CD4-positive, CD25-positive, alpha-beta regulatory T cell (primary cell): ENCODE results near the gene CLMP. TPM values are rescaled to one million over a fixed set of nuclear protein-coding genes. Genes with fewer than 3 reads are reported as not detected.

Experiments
- ATAC-seq, 2 donors: fragments of 150-1000 bp; cut with Tn5 transposase; one replicate each; pipeline ENCODE4 v1.10.0; 2021; ENCODE audit warnings: low read depth in 2 of 2, moderate number of reproducible peaks in 2 of 2, moderate library complexity in 1 of 2
- DNase-seq, 3 donors: peaks; one replicate each; pipeline versions ENCODE4 v3.0.0 to v3.0.0-alpha.2; 2012 to 2022; ENCODE audit warnings: mixed read lengths in 1 of 3
- H3K27ac ChIP-seq: one replicate; pipeline ENCODE4 v1.7.0; 2013; ENCODE audit warnings: mild to moderate bottlenecking, low read length; ENCODE audit not compliant: insufficient read depth, poor library complexity, severe bottlenecking
- H3K27me3 ChIP-seq: one replicate; pipeline ENCODE4 v1.7.0; 2013; ENCODE audit warnings: low read length; ENCODE audit not compliant: control insufficient read depth, insufficient read depth
- H3K36me3 ChIP-seq: one replicate; pipeline ENCODE4 v1.7.0; 2013; ENCODE audit warnings: mild to moderate bottlenecking, low read length, moderate library complexity; ENCODE audit not compliant: control insufficient read depth, insufficient read depth
- H3K4me1 ChIP-seq: 2 replicates; pipeline ENCODE4 v1.7.0; 2013; ENCODE audit warnings: mild to moderate bottlenecking, low read length; ENCODE audit not compliant: insufficient read depth, control insufficient read depth, poor library complexity, severe bottlenecking
- H3K4me3 ChIP-seq: one replicate; pipeline ENCODE4 v1.7.0; 2013; ENCODE audit warnings: low read depth, mild to moderate bottlenecking, low read length, moderate library complexity
- H3K9me3 ChIP-seq, 2 experiments: 1 replicate in 1 of 2; 2 replicates in 1 of 2; pipeline ENCODE4 v1.7.0; 2013; ENCODE audit warnings: low read length in 2 of 2, mild to moderate bottlenecking in 1 of 2, moderate library complexity in 1 of 2; ENCODE audit not compliant: control insufficient read depth in 2 of 2
- H3K27ac Mint-ChIP-seq, 3 donors: one replicate each; pipeline ENCODE4 v1.8.0; 2020 to 2022; ENCODE audit warnings: mild to moderate bottlenecking in 3 of 3, mixed read lengths in 3 of 3, moderate library complexity in 2 of 3
- H3K27me3 Mint-ChIP-seq: one replicate; pipeline ENCODE4 v1.8.0; 2022; ENCODE audit warnings: mild to moderate bottlenecking, mixed read lengths
- H3K36me3 Mint-ChIP-seq: one replicate; pipeline ENCODE4 v1.8.0; 2020; ENCODE audit warnings: mixed read lengths
- H3K4me1 Mint-ChIP-seq, 4 donors: one replicate each; pipeline ENCODE4 v1.8.0; 2020 to 2022; ENCODE audit warnings: mixed read lengths in 4 of 4, mild to moderate bottlenecking in 1 of 4
- H3K4me3 Mint-ChIP-seq, 4 donors: one replicate each; pipeline ENCODE4 v1.8.0; 2020 to 2022; ENCODE audit warnings: mild to moderate bottlenecking in 4 of 4, mixed read lengths in 4 of 4, moderate library complexity in 3 of 4
- H3K9me3 Mint-ChIP-seq, 7 donors: one replicate each; pipeline ENCODE4 v1.8.0; 2020 to 2022; ENCODE audit warnings: mixed read lengths in 7 of 7, mild to moderate bottlenecking in 3 of 7, moderate library complexity in 2 of 7
- polyA plus RNA-seq, 4 donors: library from polyadenylated mRNA; unstranded; fragments of 300-500 nt; fragmentation: Illumina TruSeq; gene quantifications; one replicate each; pipeline ENCODE4 v1.2.3, GENCODE V29; 2021
- total RNA-seq: library from RNA; stranded (reverse); gene quantifications from one replicate; pipeline ENCODE4 v1.2.3, GENCODE V29; 2022

CLMP gene
- total and polyA plus RNA-seq, 5 donors from 2014 or later, result 0.05 to 0.23 (median 0.11) TPM

DNA sequence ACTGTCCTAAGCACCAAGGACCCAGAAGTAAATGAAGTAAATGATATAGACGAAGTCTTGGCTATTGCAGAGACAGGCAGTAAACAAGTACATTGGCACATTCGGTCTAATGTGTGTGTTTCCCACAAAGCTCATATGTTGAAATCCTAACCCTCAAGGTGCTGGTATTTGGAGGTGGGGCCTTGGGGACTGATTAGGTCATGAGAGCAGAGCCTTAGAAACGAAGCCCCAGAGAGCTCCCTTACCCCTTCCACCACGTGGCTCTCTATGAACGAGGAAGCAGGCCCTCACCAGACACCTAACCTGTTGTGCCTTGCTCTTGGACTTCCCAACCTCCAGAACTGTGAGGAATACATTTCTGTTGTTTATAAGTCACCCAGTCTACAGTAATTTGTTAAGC, 14.9 kb downstream of the CLMP start:
- Histone ChIP-seq H3K4me1 (no peaks in the 10 kb centered on the region), H3K27me3 (no peaks in the 10 kb centered on the region), H3K27ac (no peak overlapping the region), H3K4me3 (no peak overlapping the region), H3K9me3 (no peaks in the 10 kb centered on the region), H3K36me3 (no peaks in the 10 kb centered on the region)
- Mint-ChIP-seq H3K4me3 (no peak overlapping the region), H3K36me3 (no peaks in the 10 kb centered on the region), H3K27me3 (peaks cover 6% of the 10 kb centered on the region), H3K27ac (no peak overlapping the region), H3K4me1 (no peaks in the 10 kb centered on the region), H3K9me3 (peaks cover 0 to 2% (median 0%) of the 10 kb centered on the region in 7 donors)
- ATAC-seq (no peak), DNase-seq (no peak)

DNA sequence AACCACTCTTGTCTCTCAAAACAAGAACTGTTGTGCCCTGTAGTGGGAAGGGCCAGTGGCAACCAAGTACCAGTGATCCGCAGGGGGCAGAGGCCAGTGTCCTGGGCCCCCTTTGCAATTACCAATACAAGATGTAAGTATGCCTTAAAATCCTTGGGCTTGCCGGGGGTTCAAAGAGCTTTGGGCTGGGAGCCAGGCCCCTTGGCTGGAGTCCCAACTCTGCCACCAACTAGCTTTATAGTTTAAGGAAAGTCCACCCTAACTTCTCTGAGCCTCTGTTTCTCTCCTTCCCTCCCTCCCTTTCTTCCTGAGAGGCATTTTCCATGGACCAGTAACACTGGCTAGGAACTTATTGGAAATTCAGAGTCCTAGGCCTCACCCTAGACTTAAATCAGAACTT, 15.5 kb downstream of the CLMP start:
- Mint-ChIP-seq H3K36me3 (no peaks in the 10 kb centered on the region), H3K27ac (no peak overlapping the region)
- no peaks in the 10 kb centered on the region for H3K27me3 ChIP-seq

DNA sequence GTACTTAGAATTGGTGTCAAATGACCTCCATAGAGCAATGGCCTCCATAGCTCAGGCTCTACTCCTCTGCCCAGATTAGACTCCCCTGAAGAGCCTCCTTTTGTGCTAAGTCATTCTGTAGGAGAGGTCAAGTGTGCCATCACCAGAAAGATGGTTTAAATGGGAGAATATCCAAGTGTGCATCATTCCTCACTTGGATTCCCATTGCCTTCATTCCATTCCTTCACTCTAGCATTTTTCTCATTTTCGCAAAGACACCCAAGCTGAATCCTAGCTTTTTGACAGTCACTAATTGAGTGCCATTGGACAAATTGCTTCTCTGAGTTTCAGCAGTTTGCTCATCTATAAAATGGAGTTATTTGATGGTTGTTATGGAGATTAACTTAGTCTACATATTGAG, 16.9 kb downstream of the CLMP start:
- H3K9me3 Mint-ChIP-seq, result peaks cover 0 to 2% (median 0%) of the 10 kb centered on the region in 7 donors
- ATAC-seq, result no peak

More for the DNA sequence above, 15.5 kb downstream of the CLMP start:
- Mint-ChIP-seq H3K27me3 (peaks cover 5% of the 10 kb centered on the region), H3K4me3 (no peak overlapping the region), H3K9me3 (peaks cover 0 to 2% (median 0%) of the 10 kb centered on the region in 7 donors), H3K4me1 (no peaks in the 10 kb centered on the region)
- H3K4me1 ChIP-seq, result no peaks in the 10 kb centered on the region
- no peak overlapping the region for H3K4me3 ChIP-seq
- ATAC-seq (no peak), DNase-seq (no peak)
- no peaks in the 10 kb centered on the region for H3K36me3 ChIP-seq
- no peaks in the 10 kb centered on the region for H3K9me3 ChIP-seq
- H3K27ac ChIP-seq, result no peak overlapping the region

DNA sequence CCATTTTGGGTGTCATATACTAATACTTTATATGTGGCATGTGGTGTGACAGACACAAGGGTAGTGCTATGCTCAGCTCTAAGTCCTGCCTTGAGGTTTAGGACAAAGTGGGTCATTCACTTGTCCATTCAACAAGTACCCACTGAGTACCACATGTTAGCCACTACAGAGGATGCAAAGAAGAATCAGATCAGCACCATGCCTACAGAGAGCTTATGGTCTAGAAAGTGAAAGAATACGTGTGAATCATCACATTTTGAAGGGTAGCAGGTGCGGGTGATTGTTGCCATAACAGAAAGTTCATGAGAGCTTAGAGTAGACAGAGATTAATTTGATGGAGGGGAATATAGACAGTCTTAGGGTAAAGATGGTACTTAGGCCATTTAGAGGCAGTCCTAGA, 18.3 kb downstream of the CLMP start:
- no peak overlapping the region for H3K4me3 Mint-ChIP-seq
- no peaks in the 10 kb centered on the region for H3K36me3 Mint-ChIP-seq
- no peaks in the 10 kb centered on the region for H3K4me1 Mint-ChIP-seq
- peaks cover 8% of the 10 kb centered on the region for H3K27me3 Mint-ChIP-seq
- H3K27ac ChIP-seq, result no peak overlapping the region
- H3K9me3 ChIP-seq, result no peaks in the 10 kb centered on the region
- no peaks in the 10 kb centered on the region for H3K36me3 ChIP-seq
- H3K4me1 ChIP-seq, result no peaks in the 10 kb centered on the region
- H3K9me3 Mint-ChIP-seq, result peaks cover 0 to 2% (median 0%) of the 10 kb centered on the region in 7 donors
- no peak for DNase-seq
- ATAC-seq, result no peak
- no peak overlapping the region for H3K27ac Mint-ChIP-seq
- H3K27me3 ChIP-seq, result no peaks in the 10 kb centered on the region
- no peak overlapping the region for H3K4me3 ChIP-seq

More for the DNA sequence above, 16.9 kb downstream of the CLMP start:
- no peaks in the 10 kb centered on the region for H3K9me3 ChIP-seq
- peaks cover 8% of the 10 kb centered on the region for H3K27me3 Mint-ChIP-seq
- H3K4me3 ChIP-seq, result no peak overlapping the region
- no peaks in the 10 kb centered on the region for H3K36me3 ChIP-seq
- H3K27ac ChIP-seq, result no peak overlapping the region
- H3K4me3 Mint-ChIP-seq, result no peak overlapping the region
- peak overlapping the region in 1 of 3 donors; percentile 6 for H3K27ac Mint-ChIP-seq
- no peaks in the 10 kb centered on the region for H3K4me1 Mint-ChIP-seq
- no peaks in the 10 kb centered on the region for H3K36me3 Mint-ChIP-seq
- H3K27me3 ChIP-seq, result no peaks in the 10 kb centered on the region
- H3K4me1 ChIP-seq, result no peaks in the 10 kb centered on the region
- no peak for DNase-seq

DNA sequence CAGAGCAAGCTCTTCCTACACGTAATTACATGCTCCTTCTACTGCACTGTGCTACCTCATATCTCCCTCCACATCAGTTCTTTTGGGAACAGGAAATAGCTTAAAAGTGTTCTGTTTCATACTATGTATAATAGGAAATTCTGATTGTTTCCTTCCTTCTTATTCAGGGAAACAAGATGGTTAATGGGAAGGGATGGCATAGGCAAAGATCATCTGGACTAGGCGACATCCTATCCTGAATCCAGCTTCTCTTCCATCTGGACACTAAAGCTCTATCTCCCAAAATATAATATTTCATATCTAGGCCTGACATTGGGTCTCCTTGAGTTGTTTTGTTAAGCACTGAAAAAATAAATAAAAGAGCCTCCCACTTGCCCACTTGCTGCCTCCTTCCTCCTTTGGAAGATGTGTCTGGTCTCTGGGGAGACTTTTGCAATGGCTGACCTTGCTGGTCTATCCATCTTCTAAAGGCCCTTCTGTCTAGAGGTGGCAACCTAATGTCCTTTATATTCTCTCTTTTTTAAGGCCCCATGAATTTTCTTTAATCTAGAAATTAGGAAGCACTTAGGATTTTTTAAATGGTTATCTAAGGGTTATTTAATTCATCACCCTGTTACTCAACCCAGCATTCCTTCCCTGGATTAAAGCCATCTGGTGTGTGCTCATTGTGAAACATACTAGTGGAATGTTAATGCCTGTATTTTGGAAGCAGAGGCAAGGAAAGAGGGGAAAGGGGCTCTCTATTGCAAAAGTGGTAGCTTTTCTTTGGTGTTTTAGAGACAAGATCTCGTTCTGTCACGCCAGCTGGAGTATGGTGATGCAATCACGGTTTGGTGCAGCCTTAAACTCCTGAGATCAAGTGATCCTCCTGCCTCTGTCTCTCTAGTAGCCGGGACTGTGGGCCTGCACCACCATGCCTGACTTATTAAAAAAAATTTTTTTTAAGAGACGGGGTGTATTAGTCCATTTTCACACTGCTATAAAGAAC, 20.6 kb downstream of the CLMP start:
- Mint-ChIP-seq H3K4me3 (no peak overlapping the region), H3K4me1 (no peaks in the 10 kb centered on the region), H3K36me3 (no peaks in the 10 kb centered on the region), H3K27me3 (peaks cover 8% of the 10 kb centered on the region), H3K27ac (no peak overlapping the region), H3K9me3 (peaks cover 0 to 2% (median 0%) of the 10 kb centered on the region in 7 donors)
- Histone ChIP-seq H3K4me3 (no peak overlapping the region), H3K27ac (no peak overlapping the region), H3K4me1 (no peaks in the 10 kb centered on the region), H3K27me3 (no peaks in the 10 kb centered on the region), H3K9me3 (no peaks in the 10 kb centered on the region), H3K36me3 (no peaks in the 10 kb centered on the region)
- DNase-seq (no peak), ATAC-seq (no peak)

DNA sequence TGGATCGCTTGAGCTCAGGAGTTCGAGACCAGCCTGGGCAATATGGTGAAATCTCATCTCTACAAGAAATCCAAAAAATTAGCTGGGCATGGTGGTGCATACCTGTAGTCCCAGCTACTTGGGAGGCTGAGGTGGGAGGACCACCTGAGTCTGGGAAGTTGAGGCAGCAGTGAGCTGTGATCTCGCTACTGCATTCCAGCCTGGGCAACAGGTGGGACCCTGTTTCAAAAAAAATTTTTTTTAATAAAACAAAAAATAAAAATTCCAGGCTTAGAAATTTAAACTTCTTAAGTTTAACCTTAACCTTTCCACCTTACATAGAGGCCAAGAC, 21.2 kb downstream of the CLMP start:
- Histone ChIP-seq H3K4me1 (no peaks in the 10 kb centered on the region), H3K4me3 (no peak overlapping the region), H3K9me3 (no peaks in the 10 kb centered on the region), H3K27ac (no peak overlapping the region), H3K27me3 (no peaks in the 10 kb centered on the region), H3K36me3 (no peaks in the 10 kb centered on the region)
- Mint-ChIP-seq H3K4me3 (no peak overlapping the region), H3K4me1 (no peaks in the 10 kb centered on the region), H3K9me3 (peaks cover 0 to 2% (median 0%) of the 10 kb centered on the region in 7 donors), H3K27me3 (peaks cover 8% of the 10 kb centered on the region), H3K27ac (no peak overlapping the region), H3K36me3 (no peaks in the 10 kb centered on the region)
- no peak for DNase-seq
- no peak for ATAC-seq

DNA sequence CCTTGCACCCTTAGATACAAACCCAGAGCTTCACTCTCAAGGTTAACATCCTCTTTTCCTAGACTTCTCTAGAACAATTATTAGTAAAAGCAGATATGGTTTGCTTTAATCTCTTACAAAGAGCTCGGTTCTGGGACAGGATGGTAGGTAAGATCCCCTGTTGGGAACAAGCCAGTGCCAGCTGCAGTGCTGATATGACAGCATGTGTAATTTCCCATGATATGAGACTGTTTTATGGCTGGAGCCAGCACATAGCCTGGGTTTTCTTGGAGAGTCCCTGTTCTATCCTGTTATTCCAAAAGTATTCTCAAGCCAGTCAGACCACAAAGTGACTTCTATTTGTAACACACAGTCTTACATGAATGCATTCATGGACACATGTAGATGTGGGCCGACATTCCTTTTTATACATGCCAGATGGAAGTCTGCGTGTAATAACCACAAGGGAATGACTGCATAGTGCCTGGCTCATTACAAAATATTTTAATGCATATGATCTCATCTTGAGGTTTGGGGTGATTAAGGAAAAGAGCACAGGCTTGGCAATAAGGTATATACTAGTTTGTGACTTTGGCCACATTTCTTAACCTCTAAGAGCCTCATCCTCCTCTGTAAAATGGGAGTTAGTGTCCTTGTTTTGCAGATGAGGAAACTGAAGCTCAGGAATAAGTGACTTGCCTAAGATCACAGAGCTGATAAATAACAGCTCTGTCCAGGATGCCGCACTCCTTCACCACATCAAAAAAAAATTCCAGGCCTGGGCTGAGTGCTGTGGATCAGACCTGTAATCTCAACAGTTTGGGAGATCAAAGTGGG, 21.8 kb downstream of the CLMP start:
- no peaks in the 10 kb centered on the region for H3K9me3 ChIP-seq
- Mint-ChIP-seq H3K27ac (no peak overlapping the region), H3K4me1 (no peaks in the 10 kb centered on the region), H3K27me3 (peaks cover 8% of the 10 kb centered on the region), H3K9me3 (no peaks in the 10 kb centered on the region), H3K36me3 (no peaks in the 10 kb centered on the region), H3K4me3 (no peak overlapping the region)
- H3K27ac ChIP-seq, result no peak overlapping the region
- no peaks in the 10 kb centered on the region for H3K4me1 ChIP-seq
- H3K4me3 ChIP-seq, result no peak overlapping the region
- ATAC-seq (no peak), DNase-seq (no peak)
- no peaks in the 10 kb centered on the region for H3K36me3 ChIP-seq
- no peaks in the 10 kb centered on the region for H3K27me3 ChIP-seq
